Measurements from ENCODE around the gene RAMACL.

RAMACL gene

DNA sequence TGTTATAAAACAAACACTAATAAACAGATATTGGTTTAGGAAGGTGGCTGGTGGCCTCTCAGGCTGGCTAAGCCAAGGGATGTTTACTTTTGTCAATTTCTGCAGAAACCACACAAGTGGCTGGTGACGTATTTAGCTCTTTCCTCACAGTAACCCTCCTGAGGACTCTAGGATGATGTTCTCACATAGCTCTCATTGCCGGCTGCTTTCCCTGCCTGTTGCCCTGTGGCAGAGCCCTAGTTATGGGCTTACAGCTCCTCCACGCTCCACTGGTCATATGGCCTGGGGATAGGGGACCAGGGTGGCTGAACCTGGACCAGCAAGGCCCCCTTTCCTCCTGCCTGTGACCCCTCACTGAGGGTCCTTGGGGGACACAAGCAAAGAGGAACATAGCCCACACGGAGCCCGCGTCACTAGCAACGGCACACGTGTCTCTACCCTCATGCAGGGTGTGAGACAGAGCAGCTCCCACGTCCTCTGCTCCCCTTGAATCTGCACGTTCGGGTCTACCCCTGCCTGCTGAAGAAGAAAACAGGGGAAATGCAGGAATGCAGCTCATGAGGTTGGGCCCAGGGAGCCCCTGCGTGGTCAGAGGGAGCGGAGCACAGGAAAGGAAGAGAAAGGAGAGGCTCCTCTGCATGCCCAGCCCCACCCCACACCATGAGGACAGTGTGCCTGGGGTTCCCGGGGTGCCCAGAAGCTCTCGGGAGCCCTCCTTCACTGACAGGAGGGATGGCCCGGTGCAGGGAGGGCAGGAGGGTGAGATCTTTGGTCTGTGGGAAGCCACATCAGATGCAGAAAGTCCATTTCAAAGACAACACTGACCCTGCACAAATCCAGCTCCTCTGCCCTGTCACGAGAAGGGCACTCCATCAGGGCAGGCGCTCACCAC is 13.9 kb downstream of the RAMACL start:
- no peak for DNase-seq

DNA sequence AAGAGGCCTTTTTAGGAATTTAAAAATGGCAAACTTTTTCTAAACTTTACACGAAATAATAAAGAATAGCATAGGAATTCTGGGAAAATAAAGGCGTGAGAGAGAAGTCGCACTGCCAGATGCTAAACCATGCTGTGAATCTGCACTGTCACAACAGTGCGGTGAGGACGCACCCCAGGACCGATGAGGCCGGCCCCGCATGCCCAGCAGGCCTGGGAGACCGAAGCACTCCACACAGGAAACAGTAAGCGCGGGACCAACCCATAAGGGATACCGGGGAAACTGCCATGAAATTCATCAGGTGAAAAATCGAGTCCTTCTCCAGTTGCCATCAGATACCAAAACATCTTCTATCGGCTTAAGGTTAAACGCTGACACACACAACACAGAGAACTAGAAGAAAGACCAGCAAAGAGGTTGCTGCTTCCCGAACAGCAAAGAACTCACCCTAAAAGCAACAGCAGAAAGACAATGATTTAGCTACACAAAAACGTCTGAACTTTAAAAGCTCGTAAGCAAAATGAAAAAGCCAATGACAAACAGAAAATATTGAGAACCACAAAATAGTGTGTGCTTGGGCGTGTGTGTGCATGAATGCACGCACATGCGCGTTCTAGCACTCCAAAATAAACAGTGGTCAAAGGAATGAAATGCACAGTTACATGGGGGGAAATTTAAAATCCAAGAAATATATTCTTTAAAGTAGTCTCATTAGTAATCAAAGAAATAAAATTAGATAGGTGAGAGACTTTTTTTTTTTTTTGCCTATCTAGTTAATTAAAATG is 15.4 kb downstream of the RAMACL start:
- DNase-seq = no peak

DNA sequence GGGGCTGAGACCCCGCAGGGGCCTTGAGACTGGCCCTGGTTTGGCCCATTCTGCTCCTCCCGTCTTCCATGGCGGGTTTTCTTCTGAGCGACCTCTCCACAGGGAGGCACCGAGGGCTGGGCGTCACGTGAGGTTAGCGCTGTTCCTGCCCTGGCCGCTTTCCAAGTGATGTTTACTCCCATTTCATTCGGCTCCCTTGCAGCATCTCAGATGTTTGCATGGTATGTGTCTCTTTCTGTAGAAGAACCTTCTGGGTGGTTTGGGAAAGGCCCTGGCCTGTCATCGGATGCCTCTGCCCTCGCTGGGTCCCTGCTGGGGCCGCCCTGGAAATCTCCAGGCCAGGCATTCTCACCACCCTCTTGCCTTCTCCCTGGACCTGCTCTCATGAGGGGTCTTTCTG is 17.3 kb downstream of the RAMACL start:
- DNase-seq = no peak

GRCh38 chr6:166567813-166568212 is 18.7 kb downstream of the RAMACL start:
- no peak for DNase-seq

DNA sequence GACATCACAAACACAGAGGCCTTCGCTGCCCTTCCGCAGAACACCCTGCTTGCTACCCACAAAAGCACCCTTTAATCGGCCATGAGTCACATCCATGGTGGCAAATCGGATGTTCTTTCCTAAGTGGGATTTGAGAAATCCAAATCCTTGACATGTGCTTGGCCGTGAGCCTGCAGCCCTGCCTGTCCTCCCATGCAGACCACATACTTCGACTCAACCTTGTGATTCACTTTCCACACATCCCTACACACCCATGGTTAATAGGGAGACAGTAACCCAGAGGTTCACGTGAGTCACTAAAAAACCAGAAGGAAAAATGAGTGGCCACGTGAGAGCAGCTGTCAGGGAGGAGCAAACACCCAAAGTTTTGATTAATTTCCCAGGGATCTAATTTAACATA is 19.4 kb downstream of the RAMACL start:
- DNase-seq = no peak

- no peak for DNase-seq
These were observed 20.2 kb downstream of the RAMACL start for GRCh38 chr6:166566026-166567011.

DNA sequence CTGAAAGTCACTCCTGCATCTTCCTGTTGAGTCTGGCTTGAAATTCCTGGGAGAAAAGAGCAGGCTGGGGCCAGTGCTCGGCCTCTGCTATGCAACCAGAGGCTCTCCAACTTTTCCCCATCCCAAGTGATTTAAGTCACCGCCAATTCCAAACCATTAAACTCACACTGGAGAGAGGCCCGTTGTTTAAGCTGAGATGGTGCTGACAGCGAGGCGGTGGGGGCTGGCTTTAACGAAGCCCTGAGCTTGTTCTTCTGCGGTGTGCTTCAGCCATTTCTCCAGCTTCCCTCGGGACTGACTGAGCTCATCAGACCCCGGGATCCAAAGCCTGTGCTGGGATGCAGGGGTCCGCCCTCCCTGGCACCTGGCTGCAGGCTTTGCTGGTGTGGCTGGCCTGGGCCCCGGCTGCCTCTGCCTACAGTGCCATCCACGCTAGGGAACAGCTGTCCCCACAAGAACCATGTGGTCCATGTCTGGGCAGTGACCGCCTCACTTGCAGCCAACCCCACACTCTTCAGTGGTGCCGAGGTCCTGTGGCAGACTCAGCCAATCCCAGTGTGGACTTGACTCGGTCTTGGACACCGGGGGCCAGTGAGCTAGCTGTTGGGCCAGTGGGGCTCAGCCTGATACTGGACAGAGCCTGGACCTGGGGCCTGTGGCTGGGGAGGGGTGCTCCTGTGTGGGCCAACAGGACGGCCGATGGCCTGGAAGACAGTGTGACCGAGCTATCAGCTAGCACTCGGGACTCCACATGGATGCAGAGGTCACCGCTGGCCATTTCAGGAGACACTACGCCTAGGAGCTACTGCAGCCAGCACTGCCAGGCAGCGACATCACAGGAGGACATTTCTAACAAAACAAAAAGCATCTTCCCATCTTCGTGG is 21.2 kb downstream of the RAMACL start:
- no peak for DNase-seq

GRCh38 chr6:166563805-166564204 is 22.7 kb downstream of the RAMACL start:
- DNase-seq = no peak

GRCh38 chr6:166563200-166563599 is 23.3 kb downstream of the RAMACL start:
- DNase-seq = no peak

DNA sequence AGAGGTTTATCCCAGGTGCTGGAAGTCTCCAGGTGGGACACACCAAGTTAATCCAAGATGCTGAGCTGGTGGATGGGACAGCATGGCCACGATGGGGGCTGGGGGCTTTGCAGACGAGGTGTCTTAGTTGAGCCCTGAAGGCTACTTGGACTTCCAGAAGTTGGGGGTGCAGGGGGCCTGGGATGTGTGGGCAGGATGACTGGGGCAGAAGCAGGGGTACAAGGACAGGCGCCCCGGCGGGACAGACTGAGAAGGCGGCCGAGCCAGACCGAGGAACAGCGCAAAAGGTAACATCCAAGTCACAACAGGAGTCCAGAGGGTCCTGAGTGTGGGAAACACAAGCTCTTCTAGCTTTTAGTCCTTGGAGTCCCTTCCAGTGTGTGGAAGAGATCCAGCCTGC is 23.8 kb downstream of the RAMACL start:
- no peak for DNase-seq

DNA sequence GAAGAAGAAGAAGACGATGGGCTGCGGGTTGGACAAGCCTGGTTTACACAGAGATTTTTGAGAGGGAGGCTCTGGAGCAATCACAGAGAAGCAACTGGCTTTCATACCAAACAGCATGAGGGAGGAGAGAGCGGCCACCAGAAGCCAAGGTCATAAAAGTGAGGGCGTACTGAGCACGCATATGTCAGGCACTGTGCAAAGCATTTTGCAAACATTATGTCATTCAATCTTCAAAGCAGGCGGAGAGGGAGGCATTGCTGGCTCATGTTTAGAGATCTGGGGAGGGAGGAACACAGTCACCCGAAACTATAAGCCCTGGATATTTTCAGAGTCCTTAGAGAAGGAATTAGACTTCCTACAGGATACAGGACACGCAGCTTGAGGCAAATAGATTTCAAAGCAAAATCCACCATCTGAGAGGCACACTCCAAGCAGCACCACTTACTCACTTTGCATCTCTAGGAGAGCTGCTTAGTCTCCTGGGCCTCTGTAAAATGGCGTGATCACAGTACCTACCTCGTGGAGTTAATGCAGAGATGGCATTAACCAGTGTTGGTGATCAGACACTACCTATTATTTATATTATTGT is 24.6 kb downstream of the RAMACL start:
- no peak for DNase-seq

GRCh38 chr6:166560222-166560621 is 26.3 kb downstream of the RAMACL start:
- DNase-seq = no peak

DNA sequence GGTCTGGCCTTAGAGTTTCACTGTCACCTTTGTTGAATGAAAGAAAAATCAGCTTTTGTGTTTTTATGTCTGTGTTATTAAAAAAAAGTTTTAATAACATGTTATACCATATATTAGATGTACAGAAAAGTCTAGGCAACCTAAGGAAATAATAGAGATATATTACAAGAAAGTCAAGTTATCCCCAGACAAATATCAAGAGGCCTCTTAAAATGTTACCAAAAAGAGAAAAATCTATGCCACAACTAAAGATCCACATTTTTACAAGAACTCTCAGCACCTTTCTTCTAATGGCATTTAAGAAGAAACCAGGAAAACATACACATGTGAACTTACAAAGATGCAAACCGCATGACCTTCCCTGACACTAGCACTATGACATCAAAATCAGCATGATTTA is 26.8 kb downstream of the RAMACL start:
- DNase-seq = no peak

DNA sequence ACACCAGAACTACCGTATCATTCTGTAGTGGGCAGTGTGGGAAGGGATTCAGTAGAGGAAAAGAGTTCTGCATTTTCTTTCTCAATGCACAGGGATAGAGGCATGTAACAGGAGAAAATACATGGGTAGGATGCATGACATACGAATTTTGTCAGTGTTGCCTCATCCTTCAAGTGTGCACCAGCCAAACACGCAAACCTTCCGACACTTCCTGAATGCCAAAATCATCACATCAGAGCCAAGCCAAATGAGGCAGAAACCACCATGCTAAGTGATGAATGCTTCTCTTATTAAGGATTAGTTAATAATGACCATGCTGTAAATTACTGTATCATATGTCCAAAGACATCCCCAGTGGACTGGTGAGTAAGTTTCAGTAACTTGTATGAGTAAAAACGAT is 27.3 kb downstream of the RAMACL start:
- DNase-seq = no peak

DNA sequence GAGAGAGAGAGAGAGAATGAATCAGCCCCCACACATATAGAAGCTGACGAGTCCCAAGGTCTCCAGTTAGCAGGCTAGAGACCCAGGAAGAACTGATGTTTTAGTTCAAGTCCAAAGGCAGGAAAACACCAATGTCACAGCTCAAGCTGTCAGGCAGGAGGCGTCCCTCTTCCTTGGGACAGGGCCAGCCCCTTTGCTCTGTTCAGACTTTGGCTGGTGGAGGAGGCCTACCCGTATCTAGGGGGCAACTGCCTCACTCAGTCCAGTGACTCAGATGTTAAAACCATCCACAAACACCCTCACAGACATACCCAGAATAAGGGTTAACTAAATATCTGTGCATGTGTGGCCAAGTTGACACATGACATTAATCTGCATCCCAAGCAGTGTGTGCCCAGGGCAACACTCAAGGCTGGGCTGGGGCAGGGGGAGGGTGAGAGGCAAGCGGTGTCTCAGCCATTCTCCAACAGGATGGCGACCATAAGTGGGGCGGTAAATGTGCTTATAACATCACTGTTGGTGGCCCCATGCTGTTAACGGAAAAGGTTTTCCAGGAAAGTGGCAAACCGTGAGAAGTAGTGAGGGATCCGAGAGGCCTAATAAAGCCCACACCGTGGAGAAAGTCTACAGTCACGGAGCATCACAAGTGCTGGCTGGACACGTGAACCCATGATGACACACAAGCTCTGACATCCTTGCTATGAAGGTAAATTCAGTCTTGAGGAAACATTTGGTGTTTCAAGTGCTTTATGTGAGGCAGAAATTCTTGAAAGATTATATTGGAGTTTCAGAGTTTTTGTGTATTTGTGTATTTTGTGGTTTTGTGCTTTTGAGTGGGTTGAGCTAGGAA is 28.1 kb downstream of the RAMACL start:
- no peak for DNase-seq

DNA sequence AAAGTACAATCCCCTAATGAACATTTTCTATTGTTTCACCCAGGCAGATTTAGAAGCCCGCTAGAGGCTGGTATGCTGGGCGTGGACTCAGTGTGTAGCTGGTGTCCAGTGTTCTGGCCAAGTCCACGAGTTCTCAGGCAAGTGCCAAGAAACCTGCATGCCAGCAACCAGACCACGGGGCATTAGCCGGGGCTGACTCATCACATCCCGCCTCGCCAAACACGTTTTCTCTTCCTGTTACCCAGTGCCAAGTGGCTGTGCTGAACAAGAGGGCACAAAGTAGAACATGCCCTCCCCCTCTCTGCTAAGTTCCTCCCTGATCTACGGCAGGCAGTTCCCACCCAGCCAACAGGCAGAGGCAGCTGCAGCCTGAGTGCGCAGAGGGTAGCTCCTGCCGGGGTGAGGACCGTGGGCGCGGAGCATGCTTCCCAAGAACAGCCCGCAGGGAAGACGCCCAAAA is 29.6 kb downstream of the RAMACL start:
- DNase-seq = no peak

DNA sequence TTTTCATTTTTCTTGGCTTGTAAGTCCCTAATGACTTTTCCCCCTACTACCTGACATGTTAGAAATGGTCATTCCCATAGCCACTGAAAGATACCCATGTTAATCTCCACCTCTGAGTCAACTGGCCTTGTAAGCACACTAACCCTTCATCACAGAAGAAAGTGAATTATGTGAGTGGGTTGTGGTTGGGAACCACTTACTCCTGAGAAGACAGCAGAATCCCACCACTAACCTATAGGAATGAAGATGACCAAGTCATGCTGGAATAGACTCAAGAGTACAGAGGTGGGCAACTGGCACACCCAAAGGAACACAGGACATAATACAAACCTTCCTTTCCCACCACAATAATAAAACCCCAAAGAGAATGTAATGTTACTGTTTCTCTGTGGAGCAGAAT is 30.1 kb downstream of the RAMACL start:
- no peak for DNase-seq

GRCh38 chr6:166555086-166555485 is 31.4 kb downstream of the RAMACL start:
- no peak for DNase-seq

GRCh38 chr6:166554316-166554715 is 32.2 kb downstream of the RAMACL start:
- no peak for DNase-seq

- no peak for DNase-seq
These were observed 32.8 kb downstream of the RAMACL start for GRCh38 chr6:166553563-166554271.

Measured in SIG-M5 (cell line).